HepG2 (cell line): Measurements from ENCODE around the gene BCAS3. TPM values are rescaled to one million over a fixed set of nuclear protein-coding genes. Genes with fewer than 3 reads are reported as not detected.

Source experiments
- ELF3 ChIP-seq: IDR thresholded peaks from 2 replicates; pipeline ENCODE4 v1.6.1; 2016; ENCODE audit warnings: missing genetic modification reagents, missing compliant biosample characterization
- HMG20A ChIP-seq: IDR thresholded peaks from 2 replicates; pipeline ENCODE4 v1.6.1; 2016; ENCODE audit warnings: borderline replicate concordance
- KAT2B ChIP-seq: fragments of 150-350 bp; IDR thresholded peaks from 2 replicates; pipeline ENCODE4 v1.6.1; 2014; ENCODE audit warnings: low read depth, low read length, borderline replicate concordance
- KAT7 ChIP-seq: IDR thresholded peaks from 2 replicates; pipeline ENCODE4 v1.6.1; 2018; ENCODE audit warnings: borderline replicate concordance, missing compliant biosample characterization
- POLR2G ChIP-seq: fragments of 200-400 bp; formaldehyde crosslinking; IDR thresholded peaks from 2 replicates; pipeline ENCODE4 v1.6.1; 2018; ENCODE audit warnings: mild to moderate bottlenecking, low read depth, low read length, moderate library complexity
- RBAK ChIP-seq: sonication (generic); formaldehyde crosslinking; IDR thresholded peaks from 2 replicates; pipeline ENCODE4 v1.5.1; 2020; ENCODE audit warnings: mild to moderate bottlenecking, missing genetic modification reagents
- polyA plus RNA-seq, 8 experiments: library from polyadenylated mRNA; depleted of rRNA in 3 of 8; stranded (reverse) in 7 of 8; unstranded in 1 of 8; fragments of >200 nt; fragmentation: Illumina TruSeq in 4 of 8; extraction: Trizol in 4 of 8; gene quantifications; 2 replicates each; pipeline versions ENCODE4 v1.2.1 to v1.2.3, GENCODE V29; 2011 to 2016; ENCODE audit warnings: low read depth in 4 of 8, missing spikeins in 1 of 8, mixed read lengths in 1 of 8; ENCODE audit not compliant: insufficient read depth in 1 of 8
- total RNA-seq, 5 experiments: library from RNA; depleted of rRNA; stranded (reverse); fragments of >200 nt; fragmentation: Illumina TruSeq; extraction: Trizol; gene quantifications; 2 replicates each; pipeline ENCODE4 v1.2.3, GENCODE V29; 2016; ENCODE audit warnings: low read depth in 1 of 5
- TF ChIP-seq, protein P1 (sequence below): sonication (generic); formaldehyde crosslinking; IDR thresholded peaks from 2 replicates; pipeline ENCODE4 v1.8.1; 2022; ENCODE audit warnings: low read depth, mild to moderate bottlenecking, missing genetic modification reagents
- TF ChIP-seq, protein P2 (sequence below): sonication (generic); formaldehyde crosslinking; IDR thresholded peaks from 2 replicates; pipeline ENCODE4 v1.5.0; 2020; ENCODE audit warnings: mild to moderate bottlenecking, missing genetic modification reagents, borderline replicate concordance
- TF ChIP-seq, protein P3 (sequence below): sonication (generic); formaldehyde crosslinking; IDR thresholded peaks from 2 replicates; pipeline ENCODE4 v1.5.0; 2020; ENCODE audit warnings: mild to moderate bottlenecking, missing genetic modification reagents
- TF ChIP-seq, protein P4 (sequence below): sonication (generic); formaldehyde crosslinking; IDR thresholded peaks from 2 replicates; pipeline ENCODE4 v1.4.0; 2020; ENCODE audit warnings: missing genetic modification reagents

The BCAS3 gene
- total and polyA plus RNA-seq, 2 of the 13 experiments (the other 11 are each of a cell fraction or from before 2014, with no cell fraction given), result 10.7 to 11.2 TPM

DNA sequence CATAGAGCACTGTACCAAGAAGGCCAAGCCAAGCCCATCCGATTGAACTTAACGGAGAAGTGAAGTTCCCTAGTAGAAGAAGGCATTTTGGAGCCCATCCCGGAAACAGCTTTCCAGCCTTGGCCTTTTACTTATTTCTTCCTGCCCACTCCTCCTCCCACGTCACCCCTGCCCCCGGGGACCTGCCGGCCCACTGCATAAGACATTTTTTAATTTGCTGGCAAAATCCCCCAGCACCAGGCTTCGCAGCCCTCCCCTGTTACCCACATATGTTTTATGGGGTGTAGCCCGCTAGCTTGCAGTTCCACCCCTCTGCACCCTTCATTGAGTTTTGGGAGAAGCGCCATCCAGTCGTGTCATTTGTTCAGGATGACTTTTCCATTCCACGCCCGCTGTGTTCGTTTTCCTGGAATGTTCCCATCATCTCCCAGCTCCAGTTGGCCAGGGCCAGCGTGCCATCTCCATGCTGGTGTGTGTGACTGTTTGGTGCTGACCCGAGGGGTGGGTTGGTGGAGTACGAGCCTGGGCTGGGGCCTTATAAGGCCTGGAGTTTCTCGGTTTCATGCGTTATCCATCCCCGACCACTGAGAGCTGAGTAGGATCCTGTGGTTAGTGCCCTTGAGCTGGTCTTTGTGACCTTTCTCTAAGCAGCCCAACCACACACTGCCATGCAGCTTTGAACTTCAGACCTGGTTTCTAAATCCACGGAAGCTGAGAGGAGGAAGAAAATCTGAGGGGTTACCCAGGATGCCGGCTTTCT is 702.0 kb downstream of the BCAS3 start (continued):
- TF ChIP-seq, protein P1, sequence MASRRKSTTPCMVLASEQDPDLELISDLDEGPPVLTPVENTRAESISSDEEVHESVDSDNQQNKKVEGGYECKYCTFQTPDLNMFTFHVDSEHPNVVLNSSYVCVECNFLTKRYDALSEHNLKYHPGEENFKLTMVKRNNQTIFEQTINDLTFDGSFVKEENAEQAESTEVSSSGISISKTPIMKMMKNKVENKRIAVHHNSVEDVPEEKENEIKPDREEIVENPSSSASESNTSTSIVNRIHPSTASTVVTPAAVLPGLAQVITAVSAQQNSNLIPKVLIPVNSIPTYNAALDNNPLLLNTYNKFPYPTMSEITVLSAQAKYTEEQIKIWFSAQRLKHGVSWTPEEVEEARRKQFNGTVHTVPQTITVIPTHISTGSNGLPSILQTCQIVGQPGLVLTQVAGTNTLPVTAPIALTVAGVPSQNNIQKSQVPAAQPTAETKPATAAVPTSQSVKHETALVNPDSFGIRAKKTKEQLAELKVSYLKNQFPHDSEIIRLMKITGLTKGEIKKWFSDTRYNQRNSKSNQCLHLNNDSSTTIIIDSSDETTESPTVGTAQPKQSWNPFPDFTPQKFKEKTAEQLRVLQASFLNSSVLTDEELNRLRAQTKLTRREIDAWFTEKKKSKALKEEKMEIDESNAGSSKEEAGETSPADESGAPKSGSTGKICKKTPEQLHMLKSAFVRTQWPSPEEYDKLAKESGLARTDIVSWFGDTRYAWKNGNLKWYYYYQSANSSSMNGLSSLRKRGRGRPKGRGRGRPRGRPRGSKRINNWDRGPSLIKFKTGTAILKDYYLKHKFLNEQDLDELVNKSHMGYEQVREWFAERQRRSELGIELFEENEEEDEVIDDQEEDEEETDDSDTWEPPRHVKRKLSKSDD (CRISPR knock-in tag), result no peak
- TF ChIP-seq RBAK, result no peak
- TF ChIP-seq POLR2G, result no peak
- TF ChIP-seq ELF3 (CRISPR knock-in tag), result 0 out of 2 replicates have a peak, but pooled peaks have one; percentile 21
- TF ChIP-seq, protein P2, sequence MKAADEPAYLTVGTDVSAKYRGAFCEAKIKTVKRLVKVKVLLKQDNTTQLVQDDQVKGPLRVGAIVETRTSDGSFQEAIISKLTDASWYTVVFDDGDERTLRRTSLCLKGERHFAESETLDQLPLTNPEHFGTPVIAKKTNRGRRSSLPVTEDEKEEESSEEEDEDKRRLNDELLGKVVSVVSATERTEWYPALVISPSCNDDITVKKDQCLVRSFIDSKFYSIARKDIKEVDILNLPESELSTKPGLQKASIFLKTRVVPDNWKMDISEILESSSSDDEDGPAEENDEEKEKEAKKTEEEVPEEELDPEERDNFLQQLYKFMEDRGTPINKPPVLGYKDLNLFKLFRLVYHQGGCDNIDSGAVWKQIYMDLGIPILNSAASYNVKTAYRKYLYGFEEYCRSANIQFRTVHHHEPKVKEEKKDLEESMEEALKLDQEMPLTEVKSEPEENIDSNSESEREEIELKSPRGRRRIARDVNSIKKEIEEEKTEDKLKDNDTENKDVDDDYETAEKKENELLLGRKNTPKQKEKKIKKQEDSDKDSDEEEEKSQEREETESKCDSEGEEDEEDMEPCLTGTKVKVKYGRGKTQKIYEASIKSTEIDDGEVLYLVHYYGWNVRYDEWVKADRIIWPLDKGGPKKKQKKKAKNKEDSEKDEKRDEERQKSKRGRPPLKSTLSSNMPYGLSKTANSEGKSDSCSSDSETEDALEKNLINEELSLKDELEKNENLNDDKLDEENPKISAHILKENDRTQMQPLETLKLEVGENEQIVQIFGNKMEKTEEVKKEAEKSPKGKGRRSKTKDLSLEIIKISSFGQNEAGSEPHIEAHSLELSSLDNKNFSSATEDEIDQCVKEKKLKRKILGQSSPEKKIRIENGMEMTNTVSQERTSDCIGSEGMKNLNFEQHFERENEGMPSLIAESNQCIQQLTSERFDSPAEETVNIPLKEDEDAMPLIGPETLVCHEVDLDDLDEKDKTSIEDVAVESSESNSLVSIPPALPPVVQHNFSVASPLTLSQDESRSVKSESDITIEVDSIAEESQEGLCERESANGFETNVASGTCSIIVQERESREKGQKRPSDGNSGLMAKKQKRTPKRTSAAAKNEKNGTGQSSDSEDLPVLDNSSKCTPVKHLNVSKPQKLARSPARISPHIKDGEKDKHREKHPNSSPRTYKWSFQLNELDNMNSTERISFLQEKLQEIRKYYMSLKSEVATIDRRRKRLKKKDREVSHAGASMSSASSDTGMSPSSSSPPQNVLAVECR (CRISPR knock-in tag), result no peak
- TF ChIP-seq HMG20A (CRISPR knock-in tag), result no peak
- TF ChIP-seq, protein P3, sequence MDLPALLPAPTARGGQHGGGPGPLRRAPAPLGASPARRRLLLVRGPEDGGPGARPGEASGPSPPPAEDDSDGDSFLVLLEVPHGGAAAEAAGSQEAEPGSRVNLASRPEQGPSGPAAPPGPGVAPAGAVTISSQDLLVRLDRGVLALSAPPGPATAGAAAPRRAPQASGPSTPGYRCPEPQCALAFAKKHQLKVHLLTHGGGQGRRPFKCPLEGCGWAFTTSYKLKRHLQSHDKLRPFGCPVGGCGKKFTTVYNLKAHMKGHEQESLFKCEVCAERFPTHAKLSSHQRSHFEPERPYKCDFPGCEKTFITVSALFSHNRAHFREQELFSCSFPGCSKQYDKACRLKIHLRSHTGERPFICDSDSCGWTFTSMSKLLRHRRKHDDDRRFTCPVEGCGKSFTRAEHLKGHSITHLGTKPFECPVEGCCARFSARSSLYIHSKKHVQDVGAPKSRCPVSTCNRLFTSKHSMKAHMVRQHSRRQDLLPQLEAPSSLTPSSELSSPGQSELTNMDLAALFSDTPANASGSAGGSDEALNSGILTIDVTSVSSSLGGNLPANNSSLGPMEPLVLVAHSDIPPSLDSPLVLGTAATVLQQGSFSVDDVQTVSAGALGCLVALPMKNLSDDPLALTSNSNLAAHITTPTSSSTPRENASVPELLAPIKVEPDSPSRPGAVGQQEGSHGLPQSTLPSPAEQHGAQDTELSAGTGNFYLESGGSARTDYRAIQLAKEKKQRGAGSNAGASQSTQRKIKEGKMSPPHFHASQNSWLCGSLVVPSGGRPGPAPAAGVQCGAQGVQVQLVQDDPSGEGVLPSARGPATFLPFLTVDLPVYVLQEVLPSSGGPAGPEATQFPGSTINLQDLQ, result no peak
- TF ChIP-seq, protein P4, sequence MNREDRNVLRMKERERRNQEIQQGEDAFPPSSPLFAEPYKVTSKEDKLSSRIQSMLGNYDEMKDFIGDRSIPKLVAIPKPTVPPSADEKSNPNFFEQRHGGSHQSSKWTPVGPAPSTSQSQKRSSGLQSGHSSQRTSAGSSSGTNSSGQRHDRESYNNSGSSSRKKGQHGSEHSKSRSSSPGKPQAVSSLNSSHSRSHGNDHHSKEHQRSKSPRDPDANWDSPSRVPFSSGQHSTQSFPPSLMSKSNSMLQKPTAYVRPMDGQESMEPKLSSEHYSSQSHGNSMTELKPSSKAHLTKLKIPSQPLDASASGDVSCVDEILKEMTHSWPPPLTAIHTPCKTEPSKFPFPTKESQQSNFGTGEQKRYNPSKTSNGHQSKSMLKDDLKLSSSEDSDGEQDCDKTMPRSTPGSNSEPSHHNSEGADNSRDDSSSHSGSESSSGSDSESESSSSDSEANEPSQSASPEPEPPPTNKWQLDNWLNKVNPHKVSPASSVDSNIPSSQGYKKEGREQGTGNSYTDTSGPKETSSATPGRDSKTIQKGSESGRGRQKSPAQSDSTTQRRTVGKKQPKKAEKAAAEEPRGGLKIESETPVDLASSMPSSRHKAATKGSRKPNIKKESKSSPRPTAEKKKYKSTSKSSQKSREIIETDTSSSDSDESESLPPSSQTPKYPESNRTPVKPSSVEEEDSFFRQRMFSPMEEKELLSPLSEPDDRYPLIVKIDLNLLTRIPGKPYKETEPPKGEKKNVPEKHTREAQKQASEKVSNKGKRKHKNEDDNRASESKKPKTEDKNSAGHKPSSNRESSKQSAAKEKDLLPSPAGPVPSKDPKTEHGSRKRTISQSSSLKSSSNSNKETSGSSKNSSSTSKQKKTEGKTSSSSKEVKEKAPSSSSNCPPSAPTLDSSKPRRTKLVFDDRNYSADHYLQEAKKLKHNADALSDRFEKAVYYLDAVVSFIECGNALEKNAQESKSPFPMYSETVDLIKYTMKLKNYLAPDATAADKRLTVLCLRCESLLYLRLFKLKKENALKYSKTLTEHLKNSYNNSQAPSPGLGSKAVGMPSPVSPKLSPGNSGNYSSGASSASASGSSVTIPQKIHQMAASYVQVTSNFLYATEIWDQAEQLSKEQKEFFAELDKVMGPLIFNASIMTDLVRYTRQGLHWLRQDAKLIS (CRISPR knock-in tag), result no peak
- TF ChIP-seq KAT2B, result no peak
- no peak for TF ChIP-seq KAT7 (CRISPR knock-in tag)
